ENCODE measurements around the gene UGT2A1.

UGT2A1 gene

DNA sequence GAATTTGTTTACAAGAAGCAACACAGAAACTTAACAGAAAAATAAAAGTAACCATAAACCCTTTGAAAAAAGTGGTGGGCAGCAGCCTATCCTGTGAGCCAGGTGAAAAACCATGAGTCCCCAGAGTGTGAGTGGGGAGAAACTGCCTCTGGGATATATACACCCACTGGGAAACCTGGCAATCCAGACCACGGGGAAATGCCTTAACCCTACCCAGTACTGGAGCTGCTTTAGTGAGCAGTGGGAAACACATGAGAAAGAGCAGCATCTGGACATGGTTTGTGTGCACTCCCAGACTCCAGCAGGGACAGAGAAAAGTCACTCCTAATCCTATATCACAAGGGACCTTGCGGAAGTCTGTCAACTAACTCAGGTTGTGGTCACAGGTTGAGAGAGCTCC lies 53.0 kb downstream of the UGT2A1 start:
- no peak for ATAC-seq
- no peak for TF ChIP-seq ESRRG (CRISPR knock-in tag; IDR thresholded peaks at IDR 0.05)
- TF ChIP-seq ZNF70 (CRISPR knock-in tag; IDR thresholded peaks at IDR 0.05): no peak
- TF ChIP-seq SNAI2 (CRISPR knock-in tag; IDR thresholded peaks at IDR 0.05): no peak
- TF ChIP-seq OSR1 (CRISPR knock-in tag; IDR thresholded peaks at IDR 0.05): no peak
- no peak for TF ChIP-seq ARNTL (CRISPR knock-in tag; IDR thresholded peaks at IDR 0.05; ENCODE audit: borderline replicate concordance, low read depth)
- TF ChIP-seq, protein P1, sequence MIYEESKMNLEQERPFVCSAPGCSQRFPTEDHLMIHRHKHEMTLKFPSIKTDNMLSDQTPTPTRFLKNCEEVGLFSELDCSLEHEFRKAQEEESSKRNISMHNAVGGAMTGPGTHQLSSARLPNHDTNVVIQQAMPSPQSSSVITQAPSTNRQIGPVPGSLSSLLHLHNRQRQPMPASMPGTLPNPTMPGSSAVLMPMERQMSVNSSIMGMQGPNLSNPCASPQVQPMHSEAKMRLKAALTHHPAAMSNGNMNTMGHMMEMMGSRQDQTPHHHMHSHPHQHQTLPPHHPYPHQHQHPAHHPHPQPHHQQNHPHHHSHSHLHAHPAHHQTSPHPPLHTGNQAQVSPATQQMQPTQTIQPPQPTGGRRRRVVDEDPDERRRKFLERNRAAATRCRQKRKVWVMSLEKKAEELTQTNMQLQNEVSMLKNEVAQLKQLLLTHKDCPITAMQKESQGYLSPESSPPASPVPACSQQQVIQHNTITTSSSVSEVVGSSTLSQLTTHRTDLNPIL (CRISPR knock-in tag; IDR thresholded peaks at IDR 0.05; ENCODE audit: low read depth): no peak
- no peak for TF ChIP-seq PPARA (CRISPR knock-in tag; IDR thresholded peaks at IDR 0.05; ENCODE audit: borderline replicate concordance)
- TF ChIP-seq ZC3H10 (CRISPR knock-in tag; IDR thresholded peaks at IDR 0.05): no peak
- no peak for TF ChIP-seq ZNF8 (CRISPR knock-in tag; IDR thresholded peaks at IDR 0.05)
- TF ChIP-seq RARB (CRISPR knock-in tag; IDR thresholded peaks at IDR 0.05): no peak
- no peak for TF ChIP-seq GLIS3 (CRISPR knock-in tag; IDR thresholded peaks at IDR 0.05)
- no peak for TF ChIP-seq POU6F1 (CRISPR knock-in tag; IDR thresholded peaks at IDR 0.05; ENCODE audit: borderline replicate concordance, low read depth)
- no peak for TF ChIP-seq ZNF565 (CRISPR knock-in tag; conservative IDR thresholded peaks at IDR 0.05; ENCODE audit: low read depth)
- TF ChIP-seq TSHZ2 (CRISPR knock-in tag; IDR thresholded peaks at IDR 0.05): no peak
- no peak for TF ChIP-seq ZFP3 (CRISPR knock-in tag; IDR thresholded peaks at IDR 0.05)
- no peak for TF ChIP-seq TOX (CRISPR knock-in tag; IDR thresholded peaks at IDR 0.05; ENCODE audit: borderline replicate concordance)
- no peak for TF ChIP-seq TCF4 (CRISPR knock-in tag; IDR thresholded peaks at IDR 0.05; ENCODE audit: borderline replicate concordance)

DNA sequence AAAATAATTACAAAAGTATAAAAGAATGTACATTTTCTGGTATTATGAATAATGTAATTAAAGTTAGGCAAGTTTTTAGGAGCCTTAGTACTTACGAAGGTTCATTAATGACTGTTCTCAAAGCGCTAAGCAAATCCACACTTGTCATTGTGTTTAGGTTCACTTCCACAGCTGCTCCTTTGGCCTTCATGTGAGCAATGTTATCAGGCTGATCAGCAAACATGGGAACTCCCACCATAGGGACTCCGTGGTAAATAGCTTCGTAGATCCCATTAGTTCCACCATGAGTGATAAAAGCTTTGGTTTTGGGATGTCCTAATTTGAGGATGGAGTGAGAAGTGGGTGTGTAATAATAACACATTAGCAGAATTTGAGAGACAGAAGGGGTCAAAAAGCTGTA lies 58.7 kb downstream of the UGT2A1 start:
- ATAC-seq: no peak
- TF ChIP-seq ARNTL (CRISPR knock-in tag; IDR thresholded peaks at IDR 0.05; ENCODE audit: borderline replicate concordance, low read depth) (no peak), SNAI2 (CRISPR knock-in tag; IDR thresholded peaks at IDR 0.05) (no peak), GLIS3 (CRISPR knock-in tag; IDR thresholded peaks at IDR 0.05) (no peak), TCF4 (CRISPR knock-in tag; IDR thresholded peaks at IDR 0.05; ENCODE audit: borderline replicate concordance) (no peak), ZNF565 (CRISPR knock-in tag; conservative IDR thresholded peaks at IDR 0.05; ENCODE audit: low read depth) (no peak), ZNF70 (CRISPR knock-in tag; IDR thresholded peaks at IDR 0.05) (no peak), OSR1 (CRISPR knock-in tag; IDR thresholded peaks at IDR 0.05) (no peak), CSDC2 (CRISPR knock-in tag; IDR thresholded peaks at IDR 0.05) (no peak), PATZ1 (CRISPR knock-in tag; IDR thresholded peaks at IDR 0.05; ENCODE audit: borderline replicate concordance) (no peak), BACH2 (CRISPR knock-in tag; IDR thresholded peaks at IDR 0.05; ENCODE audit: borderline replicate concordance) (no peak), ZC3H10 (CRISPR knock-in tag; IDR thresholded peaks at IDR 0.05) (no peak), RARB (CRISPR knock-in tag; IDR thresholded peaks at IDR 0.05) (no peak), PPARA (CRISPR knock-in tag; IDR thresholded peaks at IDR 0.05; ENCODE audit: borderline replicate concordance) (no peak), TOX (CRISPR knock-in tag; IDR thresholded peaks at IDR 0.05; ENCODE audit: borderline replicate concordance) (no peak), ISL1 (CRISPR knock-in tag; IDR thresholded peaks at IDR 0.05) (no peak), ZFP30 (CRISPR knock-in tag; IDR thresholded peaks at IDR 0.05) (no peak), TSHZ2 (CRISPR knock-in tag; IDR thresholded peaks at IDR 0.05) (no peak)

Measured in SK-N-SH treated with all-trans-retinoic acid at 6 μM for 48 hours (cell line).